Measurements from ENCODE around the gene ZNF33A. TPM values are rescaled to one million over a fixed set of nuclear protein-coding genes. Genes with fewer than 3 reads are reported as not detected.

Gene ZNF33A
- total RNA-seq, 1 experiment from 2014 or later: 20.7 TPM

DNA sequence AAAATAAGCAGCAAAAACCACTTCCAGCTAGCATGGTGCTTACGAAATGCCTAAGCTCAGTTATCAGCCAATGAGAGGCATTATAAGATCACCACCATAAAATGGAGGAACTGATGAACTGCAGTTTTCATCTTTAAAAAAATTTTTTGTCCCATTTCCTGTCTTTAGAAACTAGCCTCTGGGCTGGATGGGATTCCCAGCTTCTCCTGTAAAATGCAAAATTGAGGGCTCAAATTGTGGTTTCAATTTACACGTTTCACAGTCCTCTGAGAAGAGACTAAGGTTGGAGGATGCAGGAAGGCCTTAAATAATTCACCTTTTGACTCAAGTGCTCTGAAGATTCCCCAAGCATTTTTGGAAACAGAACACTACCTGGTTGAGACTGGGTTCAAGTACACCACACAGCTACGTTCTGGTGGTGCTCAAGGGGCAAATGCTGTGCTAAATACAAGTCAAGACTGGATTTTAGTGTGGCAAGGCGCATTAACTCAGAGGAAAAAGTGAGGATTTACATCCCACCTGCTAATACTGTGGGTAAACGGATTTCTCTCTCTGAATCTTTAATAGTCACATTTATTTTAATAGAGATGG is 35.0 kb upstream of the ZNF33A start:
- DNase-seq (ENCODE audit: unreplicated experiment): peak; percentile 17
- ChIA-PET POLR2A (interaction anchor here (0.6 to 6.3 kb wide), 14 partner anchors 10 to 1335 kb away, joined by 3 to 52 read pairs (median 4); partner anchors contain the start of genes ZNF33A and ZNF37A), CTCF (interaction anchor here (0.6 to 1.0 kb wide), 7 partner anchors 10 to 402 kb away, joined by 3 to 4 read pairs (median 3); no protein-coding TSS in a partner anchor)
- peak overlapping the region; percentile 88 for H3K4me3 Mint-ChIP-seq (ENCODE audit: unreplicated experiment)
- H3K27ac Mint-ChIP-seq (ENCODE audit: low read depth, unreplicated experiment): peak overlapping the region; percentile 94
- peaks cover 6% of the 10 kb centered on the region for H3K4me1 Mint-ChIP-seq (ENCODE audit: insufficient read depth, unreplicated experiment)
- H3K36me3 Mint-ChIP-seq (ENCODE audit: insufficient read depth, unreplicated experiment): no peaks in the 10 kb centered on the region
- TF ChIP-seq CTCF (IDR thresholded peaks at IDR 0.05; ENCODE audit: unreplicated experiment): no peak
- no peaks in the 10 kb centered on the region for H3K27me3 Mint-ChIP-seq (ENCODE audit: insufficient read depth, unreplicated experiment)
- intact Hi-C loops (cut with micrococcal nuclease): loop anchor here (5.0 kb wide), 1 partner anchor 118 kb away; the partner anchor contains the start of gene ZNF248
- H3K9me3 Mint-ChIP-seq (ENCODE audit: unreplicated experiment): no peaks in the 10 kb centered on the region
- BruUV-seq (replicated peaks): no TSS peak

DNA sequence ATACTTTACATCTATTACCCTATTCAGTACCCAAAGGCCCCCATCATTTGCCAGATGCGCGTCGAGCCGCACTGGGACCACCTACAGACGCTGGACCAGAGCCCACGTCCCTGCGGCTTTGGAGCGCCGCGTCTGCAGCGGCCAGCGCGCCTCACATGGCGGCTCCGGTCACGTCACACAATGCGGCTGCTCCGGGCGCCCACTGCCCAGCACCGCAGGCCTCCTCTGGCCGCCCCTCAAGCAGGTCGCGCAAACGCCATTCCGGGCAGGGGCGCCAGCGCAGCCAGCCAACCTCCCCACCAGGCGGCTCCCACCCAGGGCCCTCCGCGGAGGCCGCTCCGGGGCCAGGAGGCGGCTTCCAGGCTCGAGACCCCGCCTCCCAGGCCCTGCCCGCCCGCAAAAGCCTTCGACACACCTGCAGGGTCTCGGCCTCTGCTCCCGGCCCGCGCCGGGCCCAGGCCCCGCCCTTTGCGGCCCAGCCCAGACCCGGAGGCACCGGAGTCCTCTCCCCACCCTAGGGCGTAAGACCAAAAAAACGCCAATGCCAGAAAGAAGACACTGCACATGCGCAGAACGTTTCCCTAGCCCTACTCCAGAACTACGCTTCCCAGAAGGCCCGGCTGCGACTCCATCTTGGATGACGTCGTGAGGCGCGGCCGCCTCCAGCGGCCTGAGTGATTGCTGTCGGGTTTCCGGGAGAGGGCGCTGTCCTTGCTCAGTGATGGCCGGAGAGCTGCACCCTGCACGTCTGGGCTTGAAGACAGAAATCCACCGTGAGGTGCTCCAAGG is 34.2 kb upstream of the ZNF33A start, which contains the start of gene ZNF25:
ZNF25 (minus strand) TSS at position 557 of the 789 bp plus-strand sequence. CDS start 4,925 bp downstream, outside the sequence.
- TF ChIP-seq CTCF (IDR thresholded peaks at IDR 0.05; ENCODE audit: unreplicated experiment): peak; percentile 89
- POLR2A ChIA-PET: interaction anchor here (0.6 to 6.3 kb wide), 18 partner anchors 9 to 486 kb away, joined by 3 to 52 read pairs (median 4); partner anchors contain the start of genes ZNF33A and ZNF37A
- H3K27me3 Mint-ChIP-seq (ENCODE audit: insufficient read depth, unreplicated experiment): no peaks in the 10 kb centered on the region
- H3K36me3 Mint-ChIP-seq (ENCODE audit: insufficient read depth, unreplicated experiment): no peaks in the 10 kb centered on the region
- no peaks in the 10 kb centered on the region for H3K9me3 Mint-ChIP-seq (ENCODE audit: unreplicated experiment)
- CTCF ChIA-PET: interaction anchor here (0.5 to 1.5 kb wide), 17 partner anchors 10 to 390 kb away, joined by 3 to 19 read pairs (median 4); partner anchors contain the start of gene ZNF37A
- peaks cover 6% of the 10 kb centered on the region for H3K4me1 Mint-ChIP-seq (ENCODE audit: insufficient read depth, unreplicated experiment)
- intact Hi-C loops (cut with micrococcal nuclease): loop anchor here (1.0 to 5.0 kb wide), 4 partner anchors 34 to 119 kb away; partner anchors contain the start of genes ZNF248, ZNF33A and ZNF37A
- peak within 1 kb of the TSS; percentile 88 for H3K4me3 Mint-ChIP-seq (ENCODE audit: unreplicated experiment)
- H3K27ac Mint-ChIP-seq (ENCODE audit: low read depth, unreplicated experiment): peak within 1 kb of the TSS; percentile 94
- peak; percentile 99 for DNase-seq (ENCODE audit: unreplicated experiment)
- TSS peak; percentile 39 for BruUV-seq (replicated peaks)

- H3K9me3 Mint-ChIP-seq (ENCODE audit: unreplicated experiment): no peaks in the 10 kb centered on the region
- H3K27me3 Mint-ChIP-seq (ENCODE audit: insufficient read depth, unreplicated experiment): no peaks in the 10 kb centered on the region
- no TSS peak for BruUV-seq (replicated peaks)
- peaks cover 6% of the 10 kb centered on the region for H3K4me1 Mint-ChIP-seq (ENCODE audit: insufficient read depth, unreplicated experiment)
- ChIA-PET POLR2A (interaction anchor here (0.6 to 6.3 kb wide), 10 partner anchors 8 to 463 kb away, joined by 3 to 52 read pairs (median 4); partner anchors contain the start of gene ZNF33A), CTCF (interaction anchor here (0.6 to 1.5 kb wide), 17 partner anchors 10 to 389 kb away, joined by 3 to 19 read pairs (median 4); partner anchors contain the start of gene ZNF37A)
- intact Hi-C loops (cut with micrococcal nuclease): loop anchor here (1.0 to 5.0 kb wide), 4 partner anchors 33 to 120 kb away; partner anchors contain the start of genes ZNF248, ZNF33A and ZNF37A
- H3K27ac Mint-ChIP-seq (ENCODE audit: low read depth, unreplicated experiment): peak overlapping the region; percentile 94
- TF ChIP-seq CTCF (IDR thresholded peaks at IDR 0.05; ENCODE audit: unreplicated experiment): no peak
- H3K4me3 Mint-ChIP-seq (ENCODE audit: unreplicated experiment): peak overlapping the region; percentile 88
- no peaks in the 10 kb centered on the region for H3K36me3 Mint-ChIP-seq (ENCODE audit: insufficient read depth, unreplicated experiment)
- DNase-seq (ENCODE audit: unreplicated experiment): no peak
Measured at GRCh38 chr10:37976880-37977203, 33.6 kb upstream of the ZNF33A start.

- no TSS peak for BruUV-seq (replicated peaks)
- Mint-ChIP-seq H3K9me3 (ENCODE audit: unreplicated experiment) (peaks cover 5% of the 10 kb centered on the region), H3K36me3 (ENCODE audit: insufficient read depth, unreplicated experiment) (no peaks in the 10 kb centered on the region), H3K27ac (ENCODE audit: low read depth, unreplicated experiment) (no peak overlapping the region), H3K4me1 (ENCODE audit: insufficient read depth, unreplicated experiment) (no peaks in the 10 kb centered on the region), H3K27me3 (ENCODE audit: insufficient read depth, unreplicated experiment) (no peaks in the 10 kb centered on the region), H3K4me3 (ENCODE audit: unreplicated experiment) (no peak overlapping the region)
- CTCF ChIA-PET: interaction anchor here (1.5 kb wide), 1 partner anchor 15 kb away, joined by 11 read pairs; the partner anchor contains the start of gene ZNF25
- TF ChIP-seq CTCF (IDR thresholded peaks at IDR 0.05; ENCODE audit: unreplicated experiment): no peak
- DNase-seq (ENCODE audit: unreplicated experiment): no peak
- intact Hi-C loops (cut with micrococcal nuclease): no loop called here
- POLR2A ChIA-PET: no interaction called here
Measured at GRCh38 chr10:37991655-37992054, 18.8 kb upstream of the ZNF33A start.
